Hippocampal formation (tissue), 2 donors: ENCODE results near the gene PRKCG.
"Not testable (repeated sequence)": the region's sequence is repeated elsewhere in the genome, so short reads cannot be mapped to it uniquely, and the experiment has no call there.

ENCODE experiments used
- DNase-seq, 2 donors: peaks; one replicate each; lab custom pipeline; 2025; lab: John Stamatoyannopoulos, UW

The PRKCG gene

DNA sequence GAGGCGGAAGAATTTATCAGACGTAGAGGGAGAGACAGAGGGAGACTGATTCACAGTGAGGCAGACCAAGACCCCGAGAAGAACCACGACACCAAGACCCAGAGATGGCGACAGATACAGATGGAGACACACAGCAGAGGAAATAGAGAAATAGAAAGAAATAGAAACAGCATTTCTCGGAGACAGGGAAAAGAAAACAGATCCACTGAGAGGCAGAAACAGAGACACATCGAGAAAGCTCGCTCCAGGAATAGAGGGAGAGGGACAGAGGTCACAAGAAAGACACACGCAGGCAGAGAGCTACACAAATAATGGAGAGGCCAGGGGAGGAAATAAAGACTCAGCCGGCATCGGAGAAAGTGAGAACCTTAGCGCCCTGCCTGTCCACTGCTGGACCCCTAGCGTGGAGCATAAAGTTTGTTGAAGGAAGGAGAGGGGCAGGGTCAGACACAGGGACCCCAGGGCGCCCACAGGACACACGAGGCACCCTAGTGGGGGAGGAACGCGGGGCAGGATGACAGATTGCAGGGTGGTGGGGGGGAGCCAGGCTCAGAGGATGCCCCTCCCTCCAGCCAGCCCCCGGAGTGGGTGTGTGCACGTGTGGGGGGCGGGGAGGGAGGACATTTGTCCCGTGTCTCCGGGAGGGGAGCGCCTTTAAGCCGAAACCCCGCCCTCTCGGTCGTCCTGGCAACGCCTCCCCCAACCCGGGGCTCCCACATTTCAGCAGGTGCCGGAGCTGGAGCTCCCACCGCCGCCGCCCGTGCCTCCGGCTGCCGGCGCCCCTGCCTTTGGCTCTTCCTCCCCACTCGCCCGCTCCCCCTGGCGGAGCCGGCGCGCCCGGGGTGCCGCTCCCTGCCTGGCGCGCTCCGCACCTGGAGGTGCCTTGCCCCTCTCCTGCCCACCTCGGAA is at the start of gene PRKCG:
Gene PRKCG, plus strand, starts transcription at position 716 of the 909 bp plus-strand sequence. CDS start 298 bp downstream, outside the sequence.
- DNase-seq = no peak

DNA sequence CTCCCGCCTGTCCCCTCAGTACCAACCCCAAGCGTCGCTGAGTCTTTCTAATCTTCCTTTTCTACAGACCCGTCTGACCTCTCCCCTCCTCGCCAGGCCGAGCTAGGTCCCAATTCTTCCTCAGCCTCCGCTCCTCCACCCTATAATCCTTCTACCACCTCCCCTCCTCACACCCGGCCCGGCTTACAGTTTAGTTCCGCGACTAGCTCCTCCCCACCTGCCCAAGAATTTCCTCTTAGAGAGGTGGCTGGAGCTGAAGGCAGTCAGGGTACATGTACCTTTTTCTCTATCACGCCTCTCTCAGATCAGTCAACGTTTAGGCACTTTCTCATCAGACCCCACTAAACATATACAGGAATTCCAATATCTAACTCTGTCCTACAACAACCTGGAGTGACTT is 49.1 kb upstream of the PRKCG start:
- DNase-seq = not testable (repeated sequence)

DNA sequence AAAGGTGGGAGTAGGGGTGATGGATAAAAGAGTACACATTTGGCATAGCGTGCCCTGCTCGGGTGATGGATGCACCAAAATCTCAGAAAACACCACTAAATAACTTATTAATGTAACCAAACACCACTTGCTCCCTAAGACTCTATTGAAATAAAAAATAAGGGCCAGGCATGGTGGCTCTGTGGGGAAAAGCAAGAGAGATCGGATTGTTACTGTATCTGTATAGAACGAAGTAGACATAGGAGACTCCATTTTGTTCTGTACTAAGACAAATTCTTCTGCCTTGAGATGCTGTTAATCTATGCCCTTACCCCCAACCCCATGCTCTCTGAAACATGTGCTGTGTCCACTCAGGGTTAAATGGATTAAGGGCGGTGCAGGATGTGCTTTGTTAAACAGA is 43.6 kb upstream of the PRKCG start:
- not testable (repeated sequence) for DNase-seq

DNA sequence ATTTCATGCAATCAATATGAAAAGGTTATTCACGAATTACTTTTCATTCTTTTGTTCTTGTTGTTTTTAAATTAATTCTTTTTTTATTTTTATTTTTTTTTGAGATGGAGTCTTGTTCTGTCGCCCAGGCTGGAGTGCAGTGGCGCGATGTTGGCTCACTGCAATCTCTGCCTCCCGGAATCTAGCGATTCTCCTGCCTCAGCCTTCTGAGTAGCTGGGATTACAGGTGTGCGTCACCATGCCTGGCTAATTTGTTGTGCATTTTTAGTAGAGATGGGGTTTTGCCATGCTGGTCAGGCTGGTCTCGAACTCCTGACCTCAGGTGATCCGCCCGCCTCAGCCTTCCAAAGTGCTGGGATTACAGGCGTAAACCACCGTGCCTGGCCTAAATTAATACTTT is 41.8 kb upstream of the PRKCG start:
- DNase-seq = not testable (repeated sequence)

DNA sequence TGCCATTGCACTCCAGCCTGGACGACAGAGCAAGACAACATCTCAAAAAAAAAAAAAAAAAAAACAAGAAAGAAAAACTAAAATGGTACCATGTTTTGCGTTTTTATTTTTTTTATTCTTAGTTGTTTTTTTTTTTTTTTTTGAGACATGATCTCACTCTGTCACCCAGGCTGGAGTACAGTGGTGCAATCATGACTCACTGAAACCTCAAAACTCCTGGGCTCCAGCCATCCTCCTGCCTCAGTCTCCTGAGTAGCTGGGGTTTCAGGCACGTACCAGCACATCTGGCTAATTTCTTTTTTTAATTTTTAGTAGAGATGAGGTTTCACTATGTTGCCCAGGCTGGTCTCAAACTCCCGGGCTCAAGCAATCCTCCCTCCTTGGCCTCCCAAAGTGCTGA is 41.1 kb upstream of the PRKCG start:
- DNase-seq = not testable (repeated sequence)

DNA sequence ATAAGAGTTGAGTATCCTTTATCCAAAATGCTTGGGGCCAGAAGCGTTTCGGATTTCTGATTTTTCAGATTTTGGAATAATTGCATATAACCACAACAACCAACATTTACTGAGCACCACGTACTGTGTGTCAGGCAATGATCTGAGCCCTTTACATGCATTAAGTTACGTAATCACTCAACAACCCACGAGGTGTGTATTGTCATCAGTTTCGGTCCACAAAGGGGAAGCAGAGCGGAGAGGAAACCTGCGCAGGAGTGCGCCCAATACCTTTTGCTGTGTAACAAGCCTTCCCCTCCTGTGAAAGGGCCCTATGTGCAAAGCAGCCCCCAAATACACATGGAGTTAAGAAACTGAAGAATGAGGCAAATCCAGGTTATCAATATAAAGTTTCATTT is 37.1 kb upstream of the PRKCG start:
- DNase-seq = no peak

DNA sequence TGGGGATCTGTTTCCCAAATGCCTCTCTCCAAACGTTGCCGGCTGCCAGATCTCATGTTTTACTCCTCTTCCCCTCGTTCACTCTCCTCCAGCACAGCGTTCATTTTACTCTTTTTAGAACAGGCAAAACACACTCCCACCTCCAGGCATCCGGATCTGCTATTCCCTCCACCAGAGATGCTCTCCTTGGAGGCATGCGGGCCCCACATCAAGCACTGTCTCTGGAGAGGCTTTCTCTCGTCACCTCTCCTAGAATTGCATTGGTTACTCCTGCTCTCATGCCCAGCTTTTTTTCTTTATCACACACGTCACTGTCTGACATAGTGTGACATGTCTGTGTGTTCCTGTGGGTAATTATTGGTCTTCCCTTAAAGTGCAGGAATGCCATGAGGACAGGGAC is 34.4 kb upstream of the PRKCG start:
- DNase-seq = no peak

DNA sequence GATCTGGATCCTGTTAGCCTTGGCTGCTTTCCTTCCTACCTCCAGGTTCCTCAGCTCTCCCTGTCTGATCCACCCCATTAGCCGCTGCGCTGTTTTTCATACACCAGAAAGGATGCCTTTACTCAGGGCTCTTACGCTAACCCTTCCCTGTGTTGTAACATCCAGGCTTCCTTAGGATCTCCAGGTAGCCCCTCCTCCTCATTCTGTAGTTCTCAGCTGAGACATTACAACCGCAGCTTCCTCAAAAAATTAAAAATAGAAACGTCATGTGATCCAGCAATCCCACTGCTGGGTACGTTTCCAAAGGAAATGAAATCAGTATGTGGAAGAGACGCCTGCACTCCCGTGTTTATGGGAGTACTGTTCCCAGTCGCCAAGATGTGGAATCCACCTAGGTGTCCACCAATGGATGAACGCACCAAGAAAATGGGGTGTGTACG is 32.7 kb upstream of the PRKCG start:
- DNase-seq = no peak

DNA sequence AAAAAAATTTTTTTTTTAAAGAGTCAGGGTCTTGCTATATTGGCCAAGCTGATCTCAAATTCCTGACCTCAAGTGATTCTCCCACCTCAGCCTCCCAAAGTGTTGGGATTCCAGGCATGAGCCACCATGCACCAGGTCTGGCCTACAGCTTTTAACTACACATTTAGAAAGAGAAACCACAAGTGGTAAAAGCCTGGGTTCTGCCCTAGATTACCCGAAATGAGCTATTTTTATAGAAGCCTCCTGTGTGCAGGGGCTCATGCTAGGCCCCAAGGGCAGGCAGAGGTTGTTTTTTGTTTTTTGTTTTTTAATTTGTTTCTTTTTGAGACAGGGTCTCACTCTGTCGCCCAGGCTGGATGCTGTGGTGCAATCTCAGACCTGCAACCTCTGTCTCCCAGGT is 28.3 kb upstream of the PRKCG start:
- DNase-seq = no peak

DNA sequence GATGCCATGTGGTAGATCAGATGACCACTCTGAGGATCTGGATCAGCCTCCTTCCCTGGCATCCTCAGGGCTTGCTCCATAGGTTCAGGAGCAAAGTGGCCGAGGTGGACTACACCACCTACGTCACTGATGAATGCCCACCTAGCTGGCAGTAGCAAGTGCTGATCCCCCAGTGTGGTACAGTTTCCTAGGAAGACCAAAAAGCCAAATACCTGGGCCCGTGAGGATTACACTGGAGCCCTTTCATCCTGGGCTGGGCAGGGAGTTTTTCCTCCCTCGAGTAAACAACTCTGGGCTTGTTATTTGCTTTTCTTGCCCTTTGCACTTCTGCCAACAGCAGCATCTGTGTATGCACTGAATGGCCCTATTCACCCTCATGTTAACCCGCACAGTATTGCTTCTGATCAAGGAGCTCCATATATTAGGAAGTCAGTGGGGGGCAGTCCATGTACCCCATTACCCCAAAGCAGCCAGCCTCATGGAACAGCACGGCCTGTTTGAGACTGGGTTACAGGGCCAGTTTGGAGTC is 17.6 kb upstream of the PRKCG start:
- DNase-seq = peak; percentile 70 to 82

DNA sequence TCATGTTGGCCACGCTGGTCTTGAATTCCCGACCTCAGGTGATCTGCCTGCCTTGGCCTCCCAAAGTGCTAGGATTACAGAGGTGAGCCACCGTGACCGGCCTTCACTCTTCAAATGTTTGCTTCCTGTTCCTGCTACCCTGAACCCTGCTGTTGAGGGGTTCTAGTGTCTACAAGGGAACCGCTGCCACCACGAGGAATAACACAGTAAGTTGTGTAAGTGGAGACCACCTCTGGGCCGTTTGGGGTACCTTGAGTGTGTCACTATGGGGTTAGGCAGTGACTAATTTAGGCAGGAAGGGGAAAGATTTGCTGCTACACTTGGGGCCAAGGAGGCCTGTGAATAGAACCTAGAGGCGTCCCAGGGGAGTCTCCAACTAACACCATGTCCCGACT is 16.5 kb upstream of the PRKCG start:
- DNase-seq = no peak

DNA sequence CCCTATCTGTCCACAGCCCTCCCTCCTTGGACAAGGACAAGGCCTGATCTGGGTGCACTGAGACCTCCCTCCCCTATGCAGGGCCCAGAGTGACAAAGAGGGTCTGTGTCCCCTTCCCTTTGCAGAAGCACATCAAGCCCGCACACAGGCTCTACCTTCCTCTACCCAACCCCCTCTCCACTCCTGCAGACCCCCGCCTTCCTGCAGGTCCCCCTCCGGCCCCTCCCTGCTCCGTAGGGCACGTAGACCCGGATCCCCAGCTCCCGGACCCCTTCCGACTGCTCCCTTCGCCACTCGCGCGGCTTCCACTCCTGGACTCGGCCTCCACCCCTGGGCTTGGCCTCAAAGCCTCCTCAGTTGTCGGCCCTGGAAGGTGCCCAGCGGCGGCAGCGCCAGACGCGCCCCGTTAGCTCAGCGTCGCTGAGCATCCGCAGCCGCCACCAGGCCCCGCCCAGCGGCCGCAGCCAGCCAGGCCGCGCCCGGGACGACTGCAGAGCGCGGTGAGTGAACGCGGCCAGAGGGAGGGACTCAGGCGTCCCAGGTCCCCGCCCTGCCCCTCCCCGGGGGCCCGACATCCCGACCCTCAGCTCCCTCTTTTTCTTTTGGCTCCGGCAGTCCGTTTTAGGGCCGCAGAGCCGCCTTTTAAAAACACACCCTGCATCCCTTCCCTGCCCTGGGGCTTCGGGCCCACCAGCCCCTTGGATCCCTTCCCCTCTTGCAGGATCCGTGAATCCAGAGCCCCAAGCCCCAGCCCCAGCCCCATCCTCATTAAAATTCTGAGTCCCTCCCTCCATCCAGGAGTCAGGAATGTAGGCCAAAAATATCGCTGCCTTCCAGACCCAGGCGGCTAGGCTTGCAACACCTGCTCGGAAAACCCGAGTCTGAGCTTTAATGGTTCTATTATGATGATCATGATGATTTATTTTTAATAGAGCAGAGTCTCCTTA is 15.8 kb upstream of the PRKCG start:
- DNase-seq = peak; percentile 65 to 79

DNA sequence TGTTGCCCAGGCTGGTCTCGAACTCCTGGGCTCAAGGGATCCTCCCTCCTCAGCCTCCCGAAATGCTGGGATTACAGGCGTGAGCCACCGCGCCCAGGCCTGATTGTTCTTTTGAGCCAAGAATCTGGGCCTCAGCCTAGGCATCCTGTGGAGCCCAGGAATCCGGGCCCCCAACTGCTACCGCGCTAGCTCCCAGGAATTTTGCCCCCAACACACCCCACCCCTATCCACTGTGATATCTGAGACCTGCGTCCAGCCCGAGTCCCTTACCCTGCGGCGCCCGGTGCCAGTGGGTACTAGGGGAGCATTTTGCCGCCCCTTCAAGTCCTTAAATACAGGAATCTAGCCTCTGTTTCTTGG is 15.2 kb upstream of the PRKCG start:
- DNase-seq = no peak

DNA sequence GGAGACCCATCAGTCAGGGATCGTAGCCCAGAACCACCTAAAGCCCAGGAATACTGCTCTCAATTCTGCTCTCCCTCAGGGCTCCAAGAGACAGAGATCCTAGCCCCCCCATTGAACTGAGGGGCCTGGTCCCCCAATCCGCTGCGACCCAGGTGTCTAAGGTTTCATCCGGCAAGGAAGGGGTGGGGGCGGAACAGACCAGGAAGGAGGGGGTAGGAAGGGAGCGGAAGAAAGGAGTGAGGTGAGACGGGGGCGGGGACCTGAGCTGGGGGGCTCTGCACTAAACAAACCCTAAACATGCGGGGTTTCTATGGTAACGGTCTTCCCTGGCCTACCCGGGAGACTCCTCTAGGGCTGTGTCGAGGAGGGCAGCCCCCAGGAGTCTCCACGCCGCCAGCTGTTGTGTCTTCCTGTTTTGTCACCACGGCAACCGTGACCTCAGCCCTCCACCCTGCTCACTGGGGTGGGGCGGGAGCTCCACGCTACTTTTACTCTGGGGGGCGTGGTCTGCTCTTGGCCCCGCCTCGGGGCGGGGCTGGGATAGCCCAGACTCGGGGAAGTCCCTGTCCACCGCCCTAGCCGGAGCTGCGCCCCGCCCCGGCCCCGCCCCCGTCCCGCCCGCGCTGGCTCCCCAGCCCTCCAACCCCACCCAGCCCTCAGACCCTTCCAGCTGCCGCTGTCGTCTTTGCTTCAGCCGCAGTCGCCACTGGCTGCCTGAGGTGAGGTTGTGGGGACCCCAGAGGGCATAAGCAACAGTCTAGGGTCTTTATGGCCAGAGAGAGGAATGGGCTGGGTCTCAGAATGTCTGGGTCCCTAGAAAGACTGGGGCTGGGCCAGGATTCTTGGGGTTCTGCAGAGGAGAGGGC is 14.5 kb upstream of the PRKCG start, which contains the start of gene MYADM:
Gene MYADM, plus strand, starts transcription at position 659 of the 866 bp plus-strand sequence. CDS start 5,647 bp downstream, outside the sequence.
- DNase-seq = peak; percentile 93 to 98

DNA sequence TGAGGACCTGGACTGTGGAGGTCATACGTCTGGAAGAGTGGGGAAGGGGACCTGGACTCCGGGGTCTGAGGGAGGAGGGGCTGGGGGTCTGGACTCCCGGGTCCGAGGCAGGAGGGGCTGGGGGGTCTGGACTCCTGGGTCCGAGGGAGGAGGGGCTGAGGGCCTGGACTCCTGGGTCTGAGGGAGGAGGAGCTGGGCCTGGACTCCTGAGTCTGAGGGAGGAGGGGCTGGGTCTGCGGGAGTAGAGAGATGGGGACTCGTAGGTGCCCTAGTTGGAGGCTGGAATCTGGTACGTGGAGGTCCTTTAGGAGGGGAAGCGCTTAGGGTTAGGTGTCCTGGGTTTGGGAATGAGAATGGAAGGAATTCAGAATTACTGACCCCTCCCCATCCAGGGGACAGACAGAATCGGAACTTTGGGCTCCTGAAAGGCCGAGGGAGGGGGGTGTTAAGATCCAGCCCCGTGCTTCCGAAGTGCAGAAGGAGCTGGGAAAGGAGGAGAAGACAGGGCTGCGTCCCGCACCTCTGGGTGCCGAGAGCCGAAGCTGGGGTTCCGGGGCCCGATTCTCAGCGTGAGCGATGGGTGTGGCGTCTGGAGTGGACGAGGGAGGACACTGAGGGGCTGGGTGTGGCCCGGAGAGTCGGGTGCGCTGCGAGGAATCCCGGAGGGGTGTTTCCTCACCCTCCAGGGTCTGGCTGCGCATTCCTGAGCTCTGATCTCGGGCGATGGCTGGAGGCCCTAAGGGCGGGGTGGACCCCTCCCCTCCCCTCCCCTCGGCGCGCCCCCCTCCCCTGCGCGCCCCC is 13.7 kb upstream of the PRKCG start:
- no peak for DNase-seq

DNA sequence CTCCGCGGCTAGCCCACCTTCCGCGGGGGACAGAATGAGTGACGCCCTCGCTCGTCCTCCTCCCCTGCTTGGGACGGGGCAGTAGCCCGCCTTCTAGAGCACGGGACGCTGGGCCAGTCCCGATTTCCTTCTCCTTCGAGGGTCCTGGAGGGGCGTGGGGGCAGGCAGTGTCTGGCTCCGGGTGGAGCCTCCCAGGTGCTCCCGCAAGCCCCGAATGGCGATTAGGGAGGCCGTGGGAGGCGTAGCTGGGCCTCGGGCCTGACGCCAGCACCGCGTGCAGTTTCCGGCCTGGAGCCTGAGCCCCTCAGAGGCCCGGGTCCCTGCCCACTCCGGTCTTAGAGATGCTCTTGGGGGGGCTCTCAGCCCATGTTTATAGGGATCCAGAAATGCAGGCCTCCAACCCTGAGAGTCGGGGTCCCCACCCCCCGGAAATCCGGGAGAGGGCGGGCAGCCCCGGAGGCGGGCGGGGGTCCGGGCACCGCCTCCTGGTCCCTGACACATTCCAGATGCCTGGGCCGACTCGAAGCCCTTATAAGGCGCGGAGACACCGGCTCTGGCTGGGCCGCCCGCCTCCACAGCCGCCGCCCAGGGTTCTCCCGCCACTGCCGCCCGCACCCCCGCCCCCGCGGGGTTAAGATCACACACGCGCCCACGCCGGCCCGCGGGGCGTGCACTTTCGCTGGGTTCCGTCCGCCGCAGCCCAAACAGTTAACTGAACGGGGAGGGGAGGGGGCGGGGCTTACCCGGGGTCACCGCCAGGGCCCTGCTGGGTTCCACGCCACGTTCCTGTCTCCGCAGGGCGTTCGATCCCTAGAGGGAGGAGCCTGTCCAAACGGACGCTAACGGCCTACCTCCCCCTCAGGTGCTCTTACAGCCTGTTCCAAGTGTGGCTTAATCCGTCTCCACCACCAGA is 12.8 kb upstream of the PRKCG start:
- DNase-seq = peak; percentile 36 to 50

DNA sequence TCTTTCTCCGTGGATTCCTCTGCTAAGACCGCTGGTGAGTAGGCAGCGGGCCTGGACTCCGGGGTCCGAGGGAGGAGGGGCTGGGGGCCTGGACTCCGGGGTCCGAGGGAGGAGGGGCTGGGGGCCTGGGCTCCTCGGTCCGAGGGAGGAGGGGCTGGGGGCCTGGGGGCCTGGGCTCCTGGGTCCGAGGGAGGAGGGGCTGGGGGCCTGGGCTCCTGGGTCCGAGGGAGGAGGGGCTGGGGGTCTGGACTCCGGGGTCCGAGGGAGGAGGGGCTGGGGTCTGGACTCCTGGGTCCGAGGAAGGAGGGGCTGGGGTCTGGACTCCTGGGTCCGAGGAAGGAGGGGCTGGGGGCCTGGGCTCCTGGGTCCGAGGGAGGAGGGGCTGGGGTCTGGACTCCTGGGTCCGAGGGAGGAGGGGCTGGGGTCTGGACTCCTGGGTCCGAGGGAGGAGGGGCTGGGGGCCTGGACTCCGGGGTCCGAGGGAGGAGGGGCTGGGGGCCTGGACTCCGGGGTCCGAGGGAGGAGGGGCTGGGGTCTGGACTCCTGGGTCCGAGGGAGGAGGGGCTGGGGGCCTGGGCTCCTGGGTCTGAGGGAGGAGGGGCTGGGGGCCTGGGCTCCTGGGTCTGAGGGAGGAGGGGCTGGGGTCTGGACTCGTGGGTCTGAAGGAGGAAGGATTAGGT is 12.1 kb upstream of the PRKCG start:
- not testable (repeated sequence) for DNase-seq

DNA sequence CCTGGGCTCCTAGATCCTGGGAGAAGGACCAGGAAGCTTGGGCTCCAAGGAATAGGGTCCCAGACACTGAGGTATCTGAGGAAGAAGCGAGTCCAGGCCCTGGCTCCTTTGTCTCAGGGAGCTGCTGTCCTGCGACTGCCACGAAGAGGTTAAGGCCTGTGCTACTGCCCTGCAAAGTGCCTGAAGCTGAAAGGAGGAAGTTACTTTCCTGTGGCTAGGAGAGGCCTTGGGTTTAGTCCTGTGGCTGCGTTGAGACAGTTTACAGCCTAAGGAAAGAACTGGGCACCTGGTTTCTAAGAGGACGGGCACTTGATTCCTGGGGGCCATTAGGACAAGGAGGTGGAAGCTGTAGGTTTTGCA is 11.5 kb upstream of the PRKCG start:
- no peak for DNase-seq

DNA sequence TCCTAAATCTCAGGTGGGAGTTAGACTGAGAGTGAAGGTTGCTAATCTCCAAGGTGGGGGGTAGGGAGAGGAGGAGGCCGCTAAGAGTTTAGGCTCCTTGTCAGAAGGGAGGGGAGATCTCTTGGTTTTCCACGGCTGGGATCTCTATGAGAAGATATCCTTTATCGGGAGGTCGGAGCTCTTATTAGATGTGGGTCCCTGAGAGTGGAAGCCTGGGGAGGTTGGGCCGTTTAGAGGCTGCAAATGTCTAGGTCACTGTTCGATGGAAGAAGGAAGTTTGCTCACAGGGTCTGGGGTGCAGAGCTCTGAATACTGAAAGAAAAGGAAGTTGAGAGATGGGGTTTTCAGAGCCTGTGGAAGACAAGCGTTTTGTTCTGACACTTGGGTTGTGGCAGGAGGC is 10.5 kb upstream of the PRKCG start:
- no peak for DNase-seq
